Myometrial cell (primary cell): ENCODE results near the gene ARHGAP40. TPM values are rescaled to one million over a fixed set of nuclear protein-coding genes. Genes with fewer than 3 reads are reported as not detected.

Experiments
- total RNA-seq: library from RNA; depleted of rRNA; stranded (reverse); fragments of >200 nt; gene quantifications from 2 replicates; pipeline ENCODE4 v1.2.3, GENCODE V29; 2015

ARHGAP40 gene
- total RNA-seq, result under 0.01 and 1.2 TPM in 2 replicates

GRCh38 chr20:38601216-38602184, at the start of gene ARHGAP40:
Gene ARHGAP40 (plus strand): TSS chr20:38601809.

GRCh38 chr20:38581013-38581412, 20.6 kb upstream of the ARHGAP40 start, which contains the start of gene ADIG:
Gene ADIG (plus strand): TSS chr20:38581197. CDS start chr20:38581251, 54 bp downstream.

Other genes starting within 250 kb of the ARHGAP40 start
- gene SNHG17, start 166.5 kb upstream of the ARHGAP40 start, total RNA-seq, result 3.2 and 15.2 TPM in 2 replicates
- gene RALGAPB, start 129.0 kb upstream of the ARHGAP40 start, total RNA-seq, result 19.3 and 21.6 TPM in 2 replicates
- not detected in 2 replicates for gene ADIG, start 20.6 kb upstream of the ARHGAP40 start, total RNA-seq
- not detected in 2 replicates for gene SLC32A1, start 122.7 kb downstream of the ARHGAP40 start, total RNA-seq
- 6.7 and 7.2 TPM in 2 replicates for gene ACTR5, start 146.7 kb downstream of the ARHGAP40 start, total RNA-seq
- not detected in 2 replicates for gene PPP1R16B, start 203.9 kb downstream of the ARHGAP40 start, total RNA-seq